Liver (tissue), 9 donors: ENCODE results near the gene FUBP1. TPM values are rescaled to one million over a fixed set of nuclear protein-coding genes. Genes with fewer than 3 reads are reported as not detected.

Source experiments
- DNase-seq: peaks from one replicate; pipeline ENCODE4 v3.0.0-alpha.2; 2017; ENCODE audit warnings: low spot score
- H3K27ac ChIP-seq, 2 donors: one replicate each; pipeline ENCODE4 v1.7.0; 2013; ENCODE audit warnings: inconsistent platforms in 2 of 2, low read length in 2 of 2, control low read depth in 1 of 2, low read depth in 1 of 2, mild to moderate bottlenecking in 1 of 2
- H3K27me3 ChIP-seq, 4 donors: one replicate each; pipeline versions ENCODE4 v1.6.1 to v1.7.0; 2013; ENCODE audit warnings: low read length in 3 of 4, inconsistent platforms in 1 of 4, mild to moderate bottlenecking in 1 of 4, moderate library complexity in 1 of 4; ENCODE audit not compliant: control insufficient read depth in 4 of 4, insufficient read depth in 4 of 4
- H3K36me3 ChIP-seq, 4 donors: one replicate each; pipeline versions ENCODE4 v1.6.1 to v1.7.0; 2013; ENCODE audit warnings: low read length in 3 of 4, mild to moderate bottlenecking in 3 of 4, low read depth in 1 of 4, moderate library complexity in 1 of 4; ENCODE audit not compliant: control insufficient read depth in 4 of 4, insufficient read depth in 3 of 4
- H3K4me1 ChIP-seq, 4 donors: one replicate each; pipeline versions ENCODE4 v1.6.1 to v1.7.0; 2013; ENCODE audit warnings: low read length in 3 of 4, mild to moderate bottlenecking in 3 of 4, moderate library complexity in 1 of 4; ENCODE audit not compliant: control insufficient read depth in 4 of 4, insufficient read depth in 4 of 4
- H3K4me3 ChIP-seq, 3 donors: one replicate each; pipeline versions ENCODE4 v1.6.1 to v1.7.0; 2013; ENCODE audit warnings: low read length in 3 of 3, control low read depth in 1 of 3, low read depth in 1 of 3, mild to moderate bottlenecking in 1 of 3
- H3K9ac ChIP-seq, 2 donors: one replicate each; pipeline ENCODE4 v1.7.0; 2013; ENCODE audit warnings: low read length in 2 of 2, mild to moderate bottlenecking in 2 of 2, moderate library complexity in 2 of 2, control low read depth in 1 of 2, low read depth in 1 of 2
- H3K9me3 ChIP-seq, 4 donors: one replicate each; pipeline versions ENCODE4 v1.6.1 to v1.7.0; 2013; ENCODE audit warnings: low read length in 3 of 4; ENCODE audit not compliant: control insufficient read depth in 4 of 4
- EGR1 ChIP-seq, 2 donors: IDR thresholded peaks; 2 replicates each; pipeline ENCODE4 v1.6.1; 2016 to 2018; ENCODE audit warnings: antibody characterized with exemption in 2 of 2, low read depth in 2 of 2
- FOXA1 ChIP-seq: IDR thresholded peaks from 2 replicates; pipeline ENCODE4 v1.6.1; 2016; ENCODE audit warnings: antibody characterized with exemption
- FOXA2 ChIP-seq: IDR thresholded peaks from 2 replicates; pipeline ENCODE4 v1.6.1; 2016; ENCODE audit warnings: antibody characterized with exemption
- GABPA ChIP-seq, 2 donors: IDR thresholded peaks in 1 of 2; conservative IDR thresholded peaks in 1 of 2; 2 replicates each; pipeline ENCODE4 v1.6.1; 2016; ENCODE audit warnings: antibody characterized with exemption in 2 of 2, mild to moderate bottlenecking in 1 of 2, moderate library complexity in 1 of 2
- HNF4G ChIP-seq: IDR thresholded peaks from 2 replicates; pipeline ENCODE4 v1.6.1; 2016; ENCODE audit warnings: antibody characterized with exemption
- JUND ChIP-seq, 2 donors: IDR thresholded peaks; 2 replicates each; pipeline ENCODE4 v1.6.1; 2016; ENCODE audit warnings: antibody characterized with exemption in 2 of 2
- RAD21 ChIP-seq, 2 donors: IDR thresholded peaks; 2 replicates each; pipeline ENCODE4 v1.6.1; 2016; ENCODE audit warnings: antibody characterized with exemption in 2 of 2, mild to moderate bottlenecking in 2 of 2
- RXRA ChIP-seq, 2 donors: IDR thresholded peaks; 2 replicates each; pipeline ENCODE4 v1.6.1; 2017 to 2018; ENCODE audit warnings: antibody characterized with exemption in 2 of 2, mild to moderate bottlenecking in 1 of 2
- SP1 ChIP-seq: IDR thresholded peaks from 2 replicates; pipeline ENCODE4 v1.6.1; 2018; ENCODE audit warnings: antibody characterized with exemption, mild to moderate bottlenecking
- WGBS: extraction: QIAGEN DNeasy Blood & Tissue Kit; methylation state at CpG from one replicate; pipeline ENCODE4 v1.1.7; 2013; 5-methylcytosine and 5-hydroxymethylcytosine counted together
- polyA plus RNA-seq, 2 donors: library from polyadenylated mRNA; stranded (reverse) in 1 of 2; unstranded in 1 of 2; fragments of 200-250 nt in 1 of 2; fragments of >200 nt in 1 of 2; fragmentation: Nextera tagmentation in 1 of 2; extraction: Ambion mirVana in 1 of 2; gene quantifications; one replicate each; pipeline versions ENCODE4 v1.2.1 to v1.2.3, GENCODE V29; 2013 to 2015
- total RNA-seq, 2 donors: library from RNA; depleted of rRNA; stranded (reverse); fragments of >200 nt; gene quantifications; one replicate each; pipeline ENCODE4 v1.2.3, GENCODE V29; 2014
- TF ChIP-seq, protein P1 (sequence below): IDR thresholded peaks from 2 replicates; pipeline ENCODE4 v1.6.1; 2016; ENCODE audit warnings: antibody characterized with exemption, mild to moderate bottlenecking
- TF ChIP-seq, protein P2 (sequence below): IDR thresholded peaks from 2 replicates; pipeline ENCODE4 v1.6.1; 2016; ENCODE audit warnings: antibody characterized with exemption
- TF ChIP-seq, protein P3 (sequence below): IDR thresholded peaks from 2 replicates; pipeline ENCODE4 v1.6.1; 2016; ENCODE audit warnings: antibody characterized with exemption
- TF ChIP-seq, protein P4 (sequence below): IDR thresholded peaks from 2 replicates; pipeline ENCODE4 v1.6.1; 2016; ENCODE audit warnings: antibody characterized with exemption
- donor health status: healthy.
- donor health status: healthy.
- donor health status: healthy.
- donor health status: healthy.
- donor health status: healthy.

The FUBP1 gene
- total and polyA plus RNA-seq, 4 donors = 16.3 to 97.4 (median 47.2) TPM

DNA sequence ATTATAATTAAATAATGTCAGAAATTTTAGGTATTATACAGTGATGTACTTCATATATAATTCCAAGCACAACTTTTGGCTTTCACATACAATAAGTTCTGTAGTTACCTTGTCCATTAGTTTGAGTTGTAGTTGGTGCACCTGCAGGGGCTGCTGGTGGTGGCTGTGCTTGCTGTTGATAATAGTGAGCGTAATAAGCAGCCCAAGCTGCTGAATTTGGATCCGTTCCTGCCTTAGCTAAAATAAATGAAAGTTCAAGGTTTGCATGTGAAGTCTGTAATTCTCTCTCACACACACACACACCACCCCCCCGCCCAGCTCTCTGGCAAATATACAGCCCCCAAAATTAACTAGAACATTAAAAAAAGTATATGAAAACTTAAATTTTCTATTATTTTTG, 22.4 kb downstream of the FUBP1 start:
- Histone ChIP-seq H3K4me1 (peaks cover 0 to 1% (median 0%) of the 10 kb centered on the region in 4 donors), H3K9me3 (no peaks in the 10 kb centered on the region), H3K27ac (no peak overlapping the region), H3K4me3 (no peak overlapping the region), H3K36me3 (peaks cover 22 to 87% (median 67%) of the 10 kb centered on the region in 4 donors), H3K9ac (no peak overlapping the region), H3K27me3 (no peaks in the 10 kb centered on the region)
- WGBS = 90% methylated on average over 3 of the region's 3 CpGs
- no peak for DNase-seq
- TF ChIP-seq EGR1 (IDR thresholded peaks at IDR 0.05; ENCODE audit: low read depth in 2 of 2) = no peak
- TF ChIP-seq HNF4G = no peak
- TF ChIP-seq, protein P1, sequence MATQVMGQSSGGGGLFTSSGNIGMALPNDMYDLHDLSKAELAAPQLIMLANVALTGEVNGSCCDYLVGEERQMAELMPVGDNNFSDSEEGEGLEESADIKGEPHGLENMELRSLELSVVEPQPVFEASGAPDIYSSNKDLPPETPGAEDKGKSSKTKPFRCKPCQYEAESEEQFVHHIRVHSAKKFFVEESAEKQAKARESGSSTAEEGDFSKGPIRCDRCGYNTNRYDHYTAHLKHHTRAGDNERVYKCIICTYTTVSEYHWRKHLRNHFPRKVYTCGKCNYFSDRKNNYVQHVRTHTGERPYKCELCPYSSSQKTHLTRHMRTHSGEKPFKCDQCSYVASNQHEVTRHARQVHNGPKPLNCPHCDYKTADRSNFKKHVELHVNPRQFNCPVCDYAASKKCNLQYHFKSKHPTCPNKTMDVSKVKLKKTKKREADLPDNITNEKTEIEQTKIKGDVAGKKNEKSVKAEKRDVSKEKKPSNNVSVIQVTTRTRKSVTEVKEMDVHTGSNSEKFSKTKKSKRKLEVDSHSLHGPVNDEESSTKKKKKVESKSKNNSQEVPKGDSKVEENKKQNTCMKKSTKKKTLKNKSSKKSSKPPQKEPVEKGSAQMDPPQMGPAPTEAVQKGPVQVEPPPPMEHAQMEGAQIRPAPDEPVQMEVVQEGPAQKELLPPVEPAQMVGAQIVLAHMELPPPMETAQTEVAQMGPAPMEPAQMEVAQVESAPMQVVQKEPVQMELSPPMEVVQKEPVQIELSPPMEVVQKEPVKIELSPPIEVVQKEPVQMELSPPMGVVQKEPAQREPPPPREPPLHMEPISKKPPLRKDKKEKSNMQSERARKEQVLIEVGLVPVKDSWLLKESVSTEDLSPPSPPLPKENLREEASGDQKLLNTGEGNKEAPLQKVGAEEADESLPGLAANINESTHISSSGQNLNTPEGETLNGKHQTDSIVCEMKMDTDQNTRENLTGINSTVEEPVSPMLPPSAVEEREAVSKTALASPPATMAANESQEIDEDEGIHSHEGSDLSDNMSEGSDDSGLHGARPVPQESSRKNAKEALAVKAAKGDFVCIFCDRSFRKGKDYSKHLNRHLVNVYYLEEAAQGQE = no peak
- no peak for TF ChIP-seq SP1
- TF ChIP-seq, protein P2, sequence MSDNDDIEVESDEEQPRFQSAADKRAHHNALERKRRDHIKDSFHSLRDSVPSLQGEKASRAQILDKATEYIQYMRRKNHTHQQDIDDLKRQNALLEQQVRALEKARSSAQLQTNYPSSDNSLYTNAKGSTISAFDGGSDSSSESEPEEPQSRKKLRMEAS = no peak
- TF ChIP-seq RAD21 (IDR thresholded peaks at IDR 0.05) = no peak
- TF ChIP-seq RXRA (IDR thresholded peaks at IDR 0.05) = no peak

DNA sequence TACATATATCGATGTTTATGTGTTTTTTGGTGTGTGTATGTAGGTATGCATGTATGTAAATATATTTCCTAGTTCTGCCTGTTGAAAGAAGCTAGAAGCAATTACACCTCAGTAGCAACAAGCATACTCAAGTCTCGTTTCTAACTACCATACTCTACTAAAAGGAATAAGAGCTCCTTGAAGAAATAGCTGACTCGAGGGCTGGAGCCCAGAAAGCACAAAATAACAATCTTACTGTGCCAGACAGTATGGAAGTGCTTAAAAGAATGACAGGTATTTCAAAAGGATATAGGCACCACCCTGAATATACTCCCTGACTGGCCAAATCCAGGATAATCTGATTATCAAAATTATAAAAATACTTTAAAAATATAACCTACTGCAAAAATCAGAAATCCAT, 23.2 kb downstream of the FUBP1 start:
- Histone ChIP-seq H3K9ac (no peak overlapping the region), H3K9me3 (no peaks in the 10 kb centered on the region), H3K27ac (no peak overlapping the region), H3K4me1 (peaks cover 0 to 1% (median 0%) of the 10 kb centered on the region in 4 donors), H3K27me3 (no peaks in the 10 kb centered on the region), H3K36me3 (peaks cover 22 to 79% (median 65%) of the 10 kb centered on the region in 4 donors), H3K4me3 (no peak overlapping the region)
- TF ChIP-seq, protein P3, sequence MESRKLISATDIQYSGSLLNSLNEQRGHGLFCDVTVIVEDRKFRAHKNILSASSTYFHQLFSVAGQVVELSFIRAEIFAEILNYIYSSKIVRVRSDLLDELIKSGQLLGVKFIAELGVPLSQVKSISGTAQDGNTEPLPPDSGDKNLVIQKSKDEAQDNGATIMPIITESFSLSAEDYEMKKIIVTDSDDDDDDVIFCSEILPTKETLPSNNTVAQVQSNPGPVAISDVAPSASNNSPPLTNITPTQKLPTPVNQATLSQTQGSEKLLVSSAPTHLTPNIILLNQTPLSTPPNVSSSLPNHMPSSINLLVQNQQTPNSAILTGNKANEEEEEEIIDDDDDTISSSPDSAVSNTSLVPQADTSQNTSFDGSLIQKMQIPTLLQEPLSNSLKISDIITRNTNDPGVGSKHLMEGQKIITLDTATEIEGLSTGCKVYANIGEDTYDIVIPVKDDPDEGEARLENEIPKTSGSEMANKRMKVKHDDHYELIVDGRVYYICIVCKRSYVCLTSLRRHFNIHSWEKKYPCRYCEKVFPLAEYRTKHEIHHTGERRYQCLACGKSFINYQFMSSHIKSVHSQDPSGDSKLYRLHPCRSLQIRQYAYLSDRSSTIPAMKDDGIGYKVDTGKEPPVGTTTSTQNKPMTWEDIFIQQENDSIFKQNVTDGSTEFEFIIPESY = no peak
- no peak for DNase-seq
- 91% methylated on average over 3 of the region's 3 CpGs for WGBS

DNA sequence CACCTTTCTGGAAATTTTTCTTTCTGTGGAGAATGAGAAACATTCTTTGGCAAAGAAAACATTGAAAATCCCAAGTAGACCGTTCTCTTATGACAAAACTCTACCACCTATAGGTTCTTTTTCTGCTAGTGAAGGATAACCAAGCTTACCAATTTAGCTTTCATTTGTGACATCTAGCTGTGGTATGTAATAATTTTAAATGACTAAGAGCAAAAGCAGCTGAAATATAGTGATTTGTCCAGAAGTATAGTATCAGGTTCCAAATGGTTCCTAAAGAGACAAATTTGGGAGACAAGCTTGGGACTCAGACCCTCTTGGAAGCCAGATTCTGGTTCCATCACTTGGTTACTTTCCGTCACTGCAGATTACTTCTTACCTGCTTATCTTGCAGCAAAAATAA, 24.4 kb downstream of the FUBP1 start:
- H3K27me3 ChIP-seq = no peaks in the 10 kb centered on the region
- no peak for DNase-seq
- no peak overlapping the region for H3K4me3 ChIP-seq
- 97% methylated on average over 2 of the region's 2 CpGs for WGBS
- peaks cover 19 to 70% (median 58%) of the 10 kb centered on the region in 4 donors for H3K36me3 ChIP-seq
- H3K9me3 ChIP-seq = no peaks in the 10 kb centered on the region
- H3K9ac ChIP-seq = no peak overlapping the region
- peaks cover 0 to 1% (median 0%) of the 10 kb centered on the region in 4 donors for H3K4me1 ChIP-seq
- H3K27ac ChIP-seq = no peak overlapping the region
- TF ChIP-seq GABPA (IDR thresholded peaks at IDR 0.05 in 1 of 2, conservative IDR thresholded peaks at IDR 0.05 in 1 of 2) (no peak), FOXA2 (no peak), EGR1 (IDR thresholded peaks at IDR 0.05; ENCODE audit: low read depth in 2 of 2) (no peak), JUND (IDR thresholded peaks at IDR 0.05) (no peak), FOXA1 (no peak), RXRA (IDR thresholded peaks at IDR 0.05) (no peak), RAD21 (IDR thresholded peaks at IDR 0.05) (no peak), SP1 (no peak)
- TF ChIP-seq, protein P4, sequence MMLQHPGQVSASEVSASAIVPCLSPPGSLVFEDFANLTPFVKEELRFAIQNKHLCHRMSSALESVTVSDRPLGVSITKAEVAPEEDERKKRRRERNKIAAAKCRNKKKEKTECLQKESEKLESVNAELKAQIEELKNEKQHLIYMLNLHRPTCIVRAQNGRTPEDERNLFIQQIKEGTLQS = no peak
- TF ChIP-seq, protein P3 = no peak
- TF ChIP-seq, protein P1 = no peak
